DOHH2 (cell line): Measurements from ENCODE around the gene HBEGF.

ENCODE experiments used
- EZH2phosphoT487 ChIP-seq: fragments of 200-600 bp; sonication (generic); IDR thresholded peaks from 2 replicates; pipeline ENCODE4 v1.6.1; 2017; ENCODE audit warnings: borderline replicate concordance, mild to moderate bottlenecking, antibody characterized with exemption, low read length, moderate library complexity, mixed read lengths
- TF ChIP-seq, protein P1 (sequence below): fragments of 200-600 bp; sonication (generic); IDR thresholded peaks from one replicate; pipeline ENCODE4 v1.5.1; 2014; ENCODE audit warnings: antibody characterized with exemption, mild to moderate bottlenecking, low read depth, low read length; ENCODE audit not compliant: poor library complexity, severe bottlenecking

DNA sequence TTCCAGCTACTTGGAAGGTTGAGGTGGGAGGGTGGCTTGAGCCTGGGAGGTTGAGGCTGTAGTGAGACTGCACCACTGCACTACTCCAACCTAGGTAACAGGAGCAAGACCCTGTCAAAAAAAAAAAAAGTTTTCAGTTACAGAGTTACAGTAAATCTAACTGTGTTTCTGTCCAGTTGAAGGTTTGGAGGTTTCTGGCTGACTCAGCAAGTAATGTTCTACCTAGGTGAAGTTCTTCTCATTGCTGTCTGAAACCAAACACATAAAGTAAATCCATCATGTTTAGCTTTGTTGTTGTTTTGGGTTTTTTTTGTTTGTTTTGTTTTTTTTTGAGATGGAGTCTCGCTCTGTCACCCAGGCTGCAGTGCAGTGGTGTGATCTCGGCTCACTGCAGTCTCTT is 47.3 kb upstream of the HBEGF start:
- TF ChIP-seq, protein P1, sequence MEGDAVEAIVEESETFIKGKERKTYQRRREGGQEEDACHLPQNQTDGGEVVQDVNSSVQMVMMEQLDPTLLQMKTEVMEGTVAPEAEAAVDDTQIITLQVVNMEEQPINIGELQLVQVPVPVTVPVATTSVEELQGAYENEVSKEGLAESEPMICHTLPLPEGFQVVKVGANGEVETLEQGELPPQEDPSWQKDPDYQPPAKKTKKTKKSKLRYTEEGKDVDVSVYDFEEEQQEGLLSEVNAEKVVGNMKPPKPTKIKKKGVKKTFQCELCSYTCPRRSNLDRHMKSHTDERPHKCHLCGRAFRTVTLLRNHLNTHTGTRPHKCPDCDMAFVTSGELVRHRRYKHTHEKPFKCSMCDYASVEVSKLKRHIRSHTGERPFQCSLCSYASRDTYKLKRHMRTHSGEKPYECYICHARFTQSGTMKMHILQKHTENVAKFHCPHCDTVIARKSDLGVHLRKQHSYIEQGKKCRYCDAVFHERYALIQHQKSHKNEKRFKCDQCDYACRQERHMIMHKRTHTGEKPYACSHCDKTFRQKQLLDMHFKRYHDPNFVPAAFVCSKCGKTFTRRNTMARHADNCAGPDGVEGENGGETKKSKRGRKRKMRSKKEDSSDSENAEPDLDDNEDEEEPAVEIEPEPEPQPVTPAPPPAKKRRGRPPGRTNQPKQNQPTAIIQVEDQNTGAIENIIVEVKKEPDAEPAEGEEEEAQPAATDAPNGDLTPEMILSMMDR: no peak
- TF ChIP-seq EZH2phosphoT487: no peak
